DOHH2 (cell line): ENCODE data around the gene SEMA4G.

ENCODE experiments used
- H3F3A ChIP-seq: fragments of 200-600 bp; sonication (generic), shearing (Covaris generic); 2 replicates; pipeline ENCODE4 v1.6.0; 2016; ENCODE audit warnings: antibody characterized with exemption, mild to moderate bottlenecking; ENCODE audit not compliant: control insufficient read depth, insufficient read depth
- H3K27ac ChIP-seq: fragments of 200-600 bp; sonication (generic); 2 replicates; pipeline ENCODE4 v1.5.1; 2014; ENCODE audit warnings: low read depth, mild to moderate bottlenecking, low read length, moderate library complexity
- H3K27me3 ChIP-seq: fragments of 200-600 bp; sonication (generic); 2 replicates; pipeline ENCODE4 v1.6.1; 2014; ENCODE audit warnings: mild to moderate bottlenecking, low read length, mixed read lengths; ENCODE audit not compliant: control insufficient read depth
- H3K36me3 ChIP-seq: fragments of 200-600 bp; sonication (generic); 2 replicates; pipeline ENCODE4 v1.6.1; 2014; ENCODE audit warnings: mild to moderate bottlenecking, low read length, moderate library complexity, mixed read lengths; ENCODE audit not compliant: control insufficient read depth
- H3K4me1 ChIP-seq: fragments of 200-600 bp; sonication (generic); 2 replicates; pipeline ENCODE4 v1.6.1; 2014; ENCODE audit warnings: mild to moderate bottlenecking, low read length, mixed read lengths; ENCODE audit not compliant: control insufficient read depth
- H3K4me2 ChIP-seq: fragments of 200-600 bp; sonication (generic); 2 replicates; pipeline ENCODE4 v1.6.0; 2014; ENCODE audit warnings: mild to moderate bottlenecking, low read length, moderate library complexity
- H3K4me3 ChIP-seq: fragments of 200-600 bp; sonication (generic); 2 replicates; pipeline ENCODE4 v1.5.1; 2014; ENCODE audit warnings: mild to moderate bottlenecking, low read length, mixed read lengths
- H3K79me2 ChIP-seq: fragments of 200-600 bp; sonication (generic); 2 replicates; pipeline ENCODE4 v1.6.1; 2014; ENCODE audit warnings: mild to moderate bottlenecking, low read length, mixed read lengths; ENCODE audit not compliant: control insufficient read depth
- H3K9me2 ChIP-seq: fragments of 200-600 bp; sonication (generic); replicated peaks from 2 replicates; pipeline ENCODE4 v1.6.1; 2014; ENCODE audit warnings: mild to moderate bottlenecking, low read length, mixed read lengths; ENCODE audit not compliant: control insufficient read depth
- H3K9me3 ChIP-seq: fragments of 200-600 bp; sonication (generic); 2 replicates; pipeline ENCODE4 v1.6.1; 2014; ENCODE audit warnings: antibody characterized with exemption, low read length, mixed read lengths; ENCODE audit not compliant: control insufficient read depth, insufficient read depth
- H4K20me1 ChIP-seq: fragments of 200-600 bp; sonication (generic); 2 replicates; pipeline ENCODE4 v1.6.0; 2014; ENCODE audit warnings: low read depth, mild to moderate bottlenecking, antibody characterized with exemption, low read length, moderate library complexity; ENCODE audit not compliant: control insufficient read depth, insufficient read depth
- EZH2phosphoT487 ChIP-seq: fragments of 200-600 bp; sonication (generic); IDR thresholded peaks from 2 replicates; pipeline ENCODE4 v1.6.1; 2017; ENCODE audit warnings: borderline replicate concordance, mild to moderate bottlenecking, antibody characterized with exemption, low read length, moderate library complexity, mixed read lengths
- TF ChIP-seq, protein P1 (sequence below): fragments of 200-600 bp; sonication (generic); IDR thresholded peaks from one replicate; pipeline ENCODE4 v1.5.1; 2014; ENCODE audit warnings: antibody characterized with exemption, mild to moderate bottlenecking, low read depth, low read length; ENCODE audit not compliant: poor library complexity, severe bottlenecking

Gene SEMA4G

GRCh38 chr10:100989088-100989487 is 19.8 kb downstream of the SEMA4G start:
- no peaks in the 10 kb centered on the region for H3K27me3 ChIP-seq
- peaks cover 3% of the 10 kb centered on the region; the same call in 1 of the 2 replicates for H3F3A ChIP-seq
- peak overlapping the region; percentile 82 for H3K4me3 ChIP-seq
- H3K4me2 ChIP-seq: peak overlapping the region; percentile 84
- H4K20me1 ChIP-seq: peaks cover 6% of the 10 kb centered on the region; the same call in 1 of the 2 replicates
- H3K4me1 ChIP-seq: peaks cover 28% of the 10 kb centered on the region
- peaks cover 52% of the 10 kb centered on the region for H3K36me3 ChIP-seq
- no peaks in the 10 kb centered on the region for H3K9me3 ChIP-seq
- TF ChIP-seq, protein P1, sequence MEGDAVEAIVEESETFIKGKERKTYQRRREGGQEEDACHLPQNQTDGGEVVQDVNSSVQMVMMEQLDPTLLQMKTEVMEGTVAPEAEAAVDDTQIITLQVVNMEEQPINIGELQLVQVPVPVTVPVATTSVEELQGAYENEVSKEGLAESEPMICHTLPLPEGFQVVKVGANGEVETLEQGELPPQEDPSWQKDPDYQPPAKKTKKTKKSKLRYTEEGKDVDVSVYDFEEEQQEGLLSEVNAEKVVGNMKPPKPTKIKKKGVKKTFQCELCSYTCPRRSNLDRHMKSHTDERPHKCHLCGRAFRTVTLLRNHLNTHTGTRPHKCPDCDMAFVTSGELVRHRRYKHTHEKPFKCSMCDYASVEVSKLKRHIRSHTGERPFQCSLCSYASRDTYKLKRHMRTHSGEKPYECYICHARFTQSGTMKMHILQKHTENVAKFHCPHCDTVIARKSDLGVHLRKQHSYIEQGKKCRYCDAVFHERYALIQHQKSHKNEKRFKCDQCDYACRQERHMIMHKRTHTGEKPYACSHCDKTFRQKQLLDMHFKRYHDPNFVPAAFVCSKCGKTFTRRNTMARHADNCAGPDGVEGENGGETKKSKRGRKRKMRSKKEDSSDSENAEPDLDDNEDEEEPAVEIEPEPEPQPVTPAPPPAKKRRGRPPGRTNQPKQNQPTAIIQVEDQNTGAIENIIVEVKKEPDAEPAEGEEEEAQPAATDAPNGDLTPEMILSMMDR: no peak
- TF ChIP-seq EZH2phosphoT487: no peak
- H3K9me2 ChIP-seq: no peaks in the 10 kb centered on the region
- peaks cover 60% of the 10 kb centered on the region for H3K79me2 ChIP-seq
- H3K27ac ChIP-seq: no peak overlapping the region

GRCh38 chr10:100993986-100994708 is 24.8 kb downstream of the SEMA4G start:
- Histone ChIP-seq H3K9me3 (no peaks in the 10 kb centered on the region), H3K9me2 (no peaks in the 10 kb centered on the region), H3K27ac (no peak overlapping the region), H3K4me3 (no peak overlapping the region), H3K79me2 (peaks cover 34% of the 10 kb centered on the region), H3K4me1 (peaks cover 33% of the 10 kb centered on the region), H3F3A (peaks cover 25% of the 10 kb centered on the region), H3K36me3 (peaks cover 46% of the 10 kb centered on the region), H4K20me1 (peaks cover 3% of the 10 kb centered on the region; the same call in 1 of the 2 replicates), H3K4me2 (no peak overlapping the region), H3K27me3 (no peaks in the 10 kb centered on the region)
- no peak for TF ChIP-seq EZH2phosphoT487
- TF ChIP-seq, protein P1: peak; percentile 56

GRCh38 chr10:100995181-100995580 is 25.9 kb downstream of the SEMA4G start:
- H3K79me2 ChIP-seq: peaks cover 27% of the 10 kb centered on the region
- H4K20me1 ChIP-seq: no peaks in the 10 kb centered on the region
- H3K9me3 ChIP-seq: no peaks in the 10 kb centered on the region
- H3K36me3 ChIP-seq: peaks cover 36% of the 10 kb centered on the region
- H3K4me2 ChIP-seq: no peak overlapping the region
- peaks cover 27% of the 10 kb centered on the region for H3K4me1 ChIP-seq
- no peak overlapping the region for H3K4me3 ChIP-seq
- H3K27ac ChIP-seq: no peak overlapping the region
- peaks cover 25% of the 10 kb centered on the region for H3F3A ChIP-seq
- no peaks in the 10 kb centered on the region for H3K9me2 ChIP-seq
- TF ChIP-seq, protein P1: no peak
- TF ChIP-seq EZH2phosphoT487: no peak
- H3K27me3 ChIP-seq: no peaks in the 10 kb centered on the region
